DND-41 (cell line): ENCODE results near the gene RBMS1.

ENCODE experiments used
- ATAC-seq: fragments of 200-7000 bp; cut with Tn5 transposase; 3 replicates; pipeline ENCODE4 v1.9.1; 2021; ENCODE audit warnings: low read depth; ENCODE audit not compliant: insufficient read depth
- DNase-seq: peaks from one replicate; pipeline ENCODE4 v3.0.0-alpha.2; 2020
- H2AFZ ChIP-seq: 2 replicates; pipeline ENCODE4 v1.6.0; 2012; ENCODE audit warnings: low read depth, low read length
- H3K27ac ChIP-seq: 2 replicates; pipeline ENCODE4 v1.5.1; 2012; ENCODE audit warnings: low read length, inconsistent platforms
- H3K27me3 ChIP-seq: fragments of 200-600 bp; sonication (generic); 2 replicates; pipeline ENCODE4 v1.6.0; 2012; ENCODE audit warnings: low read length, mild to moderate bottlenecking, inconsistent platforms; ENCODE audit not compliant: insufficient read depth, poor library complexity
- H3K36me3 ChIP-seq: 2 replicates; pipeline ENCODE4 v1.5.1; 2012; ENCODE audit warnings: low read length, inconsistent platforms; ENCODE audit not compliant: insufficient read depth
- H3K4me1 ChIP-seq: 2 replicates; pipeline ENCODE4 v1.5.1; 2012; ENCODE audit warnings: mild to moderate bottlenecking, low read length; ENCODE audit not compliant: insufficient read depth
- H3K4me2 ChIP-seq: 2 replicates; pipeline ENCODE4 v1.6.0; 2012; ENCODE audit warnings: mild to moderate bottlenecking, moderate library complexity, low read length, inconsistent platforms; ENCODE audit not compliant: insufficient read depth
- H3K4me3 ChIP-seq, 2 experiments: fragments of 200-600 bp in 1 of 2; shearing (Covaris generic) in 1 of 2; 2 replicates each; pipeline ENCODE4 v1.5.1; 2012 to 2016; ENCODE audit warnings: inconsistent platforms in 2 of 2, low read length in 2 of 2, mild to moderate bottlenecking in 2 of 2, low read depth in 1 of 2, moderate library complexity in 1 of 2
- H3K79me2 ChIP-seq: 2 replicates; pipeline ENCODE4 v1.6.0; 2012; ENCODE audit warnings: low read length, inconsistent platforms; ENCODE audit not compliant: insufficient read depth
- H3K9ac ChIP-seq: 2 replicates; pipeline ENCODE4 v1.6.0; 2012; ENCODE audit warnings: low read depth, mild to moderate bottlenecking, inconsistent platforms, low read length, moderate library complexity
- H3K9me3 ChIP-seq: 2 replicates; pipeline ENCODE4 v1.5.1; 2012; ENCODE audit warnings: low read length, moderate library complexity, mild to moderate bottlenecking, inconsistent platforms; ENCODE audit not compliant: insufficient read depth, severe bottlenecking
- H4K20me1 ChIP-seq: 2 replicates; pipeline ENCODE4 v1.6.0; 2012; ENCODE audit warnings: low read length; ENCODE audit not compliant: insufficient read depth
- EZH2 ChIP-seq: IDR thresholded peaks from 3 replicates; pipeline ENCODE4 v1.6.1; 2012; ENCODE audit warnings: borderline replicate concordance, low read depth, mild to moderate bottlenecking, moderate library complexity, low read length, inconsistent platforms; ENCODE audit not compliant: severe bottlenecking
- TF ChIP-seq, protein P1 (sequence below): IDR thresholded peaks from 2 replicates; pipeline ENCODE4 v1.5.1; 2012; ENCODE audit warnings: borderline replicate concordance, low read length, moderate library complexity, mild to moderate bottlenecking; ENCODE audit not compliant: poor library complexity, severe bottlenecking; ENCODE audit errors: extremely low read depth

The RBMS1 gene

DNA sequence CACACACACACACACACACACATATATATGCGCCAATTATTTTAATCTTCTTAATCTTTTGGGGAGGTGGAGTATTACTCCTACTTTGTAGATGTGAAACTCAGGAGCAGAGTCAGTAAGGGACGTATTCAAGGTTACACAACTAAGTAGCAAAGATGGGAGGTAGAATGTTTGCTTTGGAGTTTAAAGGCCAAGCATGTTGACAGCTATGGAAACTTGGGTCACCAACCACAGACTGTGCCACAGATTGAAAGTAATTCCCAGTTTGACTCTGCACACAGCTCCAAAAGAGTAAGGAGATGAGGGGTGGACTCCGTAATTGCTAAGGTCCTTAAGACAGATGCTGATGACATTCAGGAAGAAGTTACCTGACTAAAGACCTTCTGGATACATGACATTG is 168.7 kb downstream of the RBMS1 start:
- Histone ChIP-seq H3K27ac (no peak overlapping the region), H3K4me1 (no peaks in the 10 kb centered on the region)

DNA sequence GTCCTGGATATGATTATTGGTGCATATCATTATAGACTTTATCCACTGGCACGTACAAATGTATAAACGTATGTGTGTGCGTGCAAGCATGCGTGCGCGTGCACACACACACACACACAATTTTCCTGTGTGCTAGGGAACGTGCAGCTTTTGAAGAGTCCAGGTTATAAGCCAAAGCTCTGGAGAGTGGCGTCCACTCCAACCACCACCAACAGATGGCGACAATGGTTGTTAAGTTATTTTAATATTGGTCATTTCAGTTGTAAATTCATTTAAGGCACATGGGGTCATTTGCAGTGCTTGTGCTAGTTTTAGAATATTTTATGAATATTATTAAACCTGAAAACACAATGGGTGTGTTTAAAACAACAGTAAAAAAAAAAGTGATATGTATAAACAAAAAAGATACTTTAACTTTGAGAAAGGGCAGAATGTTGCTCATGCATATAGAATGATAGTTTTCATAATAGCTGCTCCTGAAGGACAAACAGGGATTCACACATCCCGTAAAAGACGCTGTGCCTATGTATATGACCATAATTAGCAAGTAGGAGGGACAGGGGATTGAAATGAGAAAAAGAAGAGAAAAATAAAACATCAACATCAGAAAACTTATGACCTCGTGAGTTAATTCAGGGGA is 169.3 kb downstream of the RBMS1 start:
- Histone ChIP-seq H3K4me3 (no peak overlapping the region), H3K36me3 (no peaks in the 10 kb centered on the region), H3K9me3 (no peaks in the 10 kb centered on the region), H3K9ac (no peak overlapping the region), H4K20me1 (peaks cover 6% of the 10 kb centered on the region; the same call in 1 of the 2 replicates), H3K4me1 (no peaks in the 10 kb centered on the region), H3K79me2 (peaks cover 37% of the 10 kb centered on the region), H3K27ac (no peak overlapping the region), H3K4me2 (no peak overlapping the region), H2AFZ (no peak overlapping the region), H3K27me3 (no peaks in the 10 kb centered on the region)
- peak; percentile 59; the same call in 2 of the 3 replicates for ATAC-seq
- peak; percentile 52 for DNase-seq
- TF ChIP-seq, protein P1, sequence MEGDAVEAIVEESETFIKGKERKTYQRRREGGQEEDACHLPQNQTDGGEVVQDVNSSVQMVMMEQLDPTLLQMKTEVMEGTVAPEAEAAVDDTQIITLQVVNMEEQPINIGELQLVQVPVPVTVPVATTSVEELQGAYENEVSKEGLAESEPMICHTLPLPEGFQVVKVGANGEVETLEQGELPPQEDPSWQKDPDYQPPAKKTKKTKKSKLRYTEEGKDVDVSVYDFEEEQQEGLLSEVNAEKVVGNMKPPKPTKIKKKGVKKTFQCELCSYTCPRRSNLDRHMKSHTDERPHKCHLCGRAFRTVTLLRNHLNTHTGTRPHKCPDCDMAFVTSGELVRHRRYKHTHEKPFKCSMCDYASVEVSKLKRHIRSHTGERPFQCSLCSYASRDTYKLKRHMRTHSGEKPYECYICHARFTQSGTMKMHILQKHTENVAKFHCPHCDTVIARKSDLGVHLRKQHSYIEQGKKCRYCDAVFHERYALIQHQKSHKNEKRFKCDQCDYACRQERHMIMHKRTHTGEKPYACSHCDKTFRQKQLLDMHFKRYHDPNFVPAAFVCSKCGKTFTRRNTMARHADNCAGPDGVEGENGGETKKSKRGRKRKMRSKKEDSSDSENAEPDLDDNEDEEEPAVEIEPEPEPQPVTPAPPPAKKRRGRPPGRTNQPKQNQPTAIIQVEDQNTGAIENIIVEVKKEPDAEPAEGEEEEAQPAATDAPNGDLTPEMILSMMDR = peak; percentile 74
- TF ChIP-seq EZH2 = no peak

More for the DNA sequence above, 168.7 kb downstream of the RBMS1 start:
- DNase-seq (no peak), ATAC-seq (no peak)
- Histone ChIP-seq H3K36me3 (no peaks in the 10 kb centered on the region), H4K20me1 (peaks cover 6% of the 10 kb centered on the region; the same call in 1 of the 2 replicates), H3K4me3 (no peak overlapping the region), H3K27me3 (no peaks in the 10 kb centered on the region), H2AFZ (no peak overlapping the region), H3K4me2 (no peak overlapping the region), H3K79me2 (peaks cover 39% of the 10 kb centered on the region), H3K9me3 (no peaks in the 10 kb centered on the region), H3K9ac (no peak overlapping the region)
- no peak for TF ChIP-seq EZH2
- TF ChIP-seq, protein P1 = no peak

DNA sequence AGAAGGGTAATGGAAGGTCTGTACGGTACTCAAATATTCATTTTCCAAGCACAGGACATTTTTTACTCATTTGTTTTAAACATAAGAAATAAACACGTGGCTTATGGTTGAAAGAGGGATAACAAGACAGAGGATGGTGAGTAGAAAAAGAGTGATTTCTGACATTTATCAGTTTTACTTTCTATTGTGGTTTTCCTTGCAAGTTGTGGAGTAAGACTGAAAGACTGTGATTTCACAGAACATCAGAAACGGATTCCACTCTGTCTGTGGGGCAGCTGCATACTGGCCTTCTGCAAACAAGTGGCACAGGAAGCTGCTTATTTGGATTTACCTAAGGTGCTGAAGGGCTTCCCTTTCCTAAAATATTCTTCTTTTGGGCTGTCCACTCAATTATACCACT is 171.3 kb downstream of the RBMS1 start:
- peaks cover 33% of the 10 kb centered on the region for H3K79me2 ChIP-seq

More for the DNA sequence above, 171.3 kb downstream of the RBMS1 start:
- peak; percentile 47; the same call in 1 of the 3 replicates for ATAC-seq
- no peak overlapping the region for H3K9ac ChIP-seq
- H3K4me1 ChIP-seq = no peaks in the 10 kb centered on the region
- no peaks in the 10 kb centered on the region for H3K27me3 ChIP-seq
- H2AFZ ChIP-seq = no peak overlapping the region
- no peak for DNase-seq
- H3K4me3 ChIP-seq = no peak overlapping the region
- no peaks in the 10 kb centered on the region for H3K9me3 ChIP-seq
- H3K36me3 ChIP-seq = no peaks in the 10 kb centered on the region
- H3K4me2 ChIP-seq = no peak overlapping the region
- no peak for TF ChIP-seq EZH2
- TF ChIP-seq, protein P1 = no peak
- peaks cover 6% of the 10 kb centered on the region; the same call in 1 of the 2 replicates for H4K20me1 ChIP-seq
- H3K27ac ChIP-seq = no peak overlapping the region
